HG03060 (cell line): ENCODE data around the gene FARP1.
"Not testable (repeated sequence)": the region's sequence is repeated elsewhere in the genome, so short reads cannot be mapped to it uniquely, and the experiment has no call there.

Experiments
- ATAC-seq: cut with Tn5 transposase; IDR thresholded peaks from one replicate; pipeline ENCODE4 v1.9.1; 2021; ENCODE audit warnings: low read depth, moderate number of reproducible peaks; ENCODE audit not compliant: unreplicated experiment

The FARP1 gene

GRCh38 chr13:98346904-98347636, 204.2 kb downstream of the FARP1 start:
- ATAC-seq = no peak

- no peak for ATAC-seq
Observed at GRCh38 chr13:98347756-98348155, 204.9 kb downstream of the FARP1 start.

- ATAC-seq = no peak
Observed at GRCh38 chr13:98348466-98349200, 205.7 kb downstream of the FARP1 start.

DNA sequence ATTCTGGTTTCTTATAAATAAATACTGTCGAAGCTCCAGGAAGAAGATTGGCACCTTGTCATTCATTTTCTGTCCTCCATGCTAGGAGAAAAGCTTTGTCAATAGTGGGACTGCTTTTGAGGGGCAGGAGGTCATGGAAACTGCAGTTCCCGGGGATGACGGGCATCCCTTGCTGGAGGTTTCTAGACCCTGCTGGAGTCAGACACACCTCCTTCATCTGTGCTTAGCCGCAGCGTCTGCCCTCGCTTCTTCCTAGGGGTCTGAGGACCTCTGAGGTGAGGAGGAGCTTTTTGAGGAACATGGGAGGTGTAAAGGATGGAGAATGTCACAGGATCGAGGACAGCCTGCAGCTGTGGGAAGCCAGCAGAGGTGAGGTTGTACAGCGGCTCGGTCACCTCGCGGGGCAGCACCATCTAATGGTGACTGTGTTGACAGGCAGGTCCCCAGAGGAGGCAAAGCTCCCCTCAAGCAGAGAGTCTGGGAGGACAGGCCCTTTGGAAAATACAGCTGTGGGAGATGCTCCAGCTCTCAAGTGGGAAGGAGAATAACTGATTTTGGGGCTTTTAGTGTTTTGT, 206.9 kb downstream of the FARP1 start:
- no peak for ATAC-seq

GRCh38 chr13:98350746-98351330, 207.9 kb downstream of the FARP1 start:
- ATAC-seq = no peak

DNA sequence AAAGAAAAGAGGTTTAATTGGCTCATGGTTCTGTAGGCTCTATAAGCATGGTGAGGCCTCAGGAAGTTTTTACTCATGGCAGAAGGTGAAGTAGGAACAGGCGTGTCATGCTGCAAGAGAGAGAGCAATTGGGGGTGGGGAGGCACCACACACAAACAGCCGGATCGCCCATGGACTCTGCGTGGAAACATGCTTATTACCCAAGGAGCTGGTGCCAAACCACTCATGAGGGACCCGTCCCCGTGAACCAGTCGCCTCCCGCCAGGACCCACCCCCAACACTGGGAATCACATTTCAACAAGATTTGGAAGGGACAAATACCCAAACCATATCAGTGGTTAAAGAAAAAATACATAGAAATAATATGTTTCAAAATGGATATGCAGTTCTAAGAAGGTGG, 208.7 kb downstream of the FARP1 start:
- ATAC-seq = no peak

- no peak for ATAC-seq
Observed at GRCh38 chr13:98352226-98352625, 209.3 kb downstream of the FARP1 start.

- no peak for ATAC-seq
Observed at GRCh38 chr13:98353750-98354149, 210.9 kb downstream of the FARP1 start.

DNA sequence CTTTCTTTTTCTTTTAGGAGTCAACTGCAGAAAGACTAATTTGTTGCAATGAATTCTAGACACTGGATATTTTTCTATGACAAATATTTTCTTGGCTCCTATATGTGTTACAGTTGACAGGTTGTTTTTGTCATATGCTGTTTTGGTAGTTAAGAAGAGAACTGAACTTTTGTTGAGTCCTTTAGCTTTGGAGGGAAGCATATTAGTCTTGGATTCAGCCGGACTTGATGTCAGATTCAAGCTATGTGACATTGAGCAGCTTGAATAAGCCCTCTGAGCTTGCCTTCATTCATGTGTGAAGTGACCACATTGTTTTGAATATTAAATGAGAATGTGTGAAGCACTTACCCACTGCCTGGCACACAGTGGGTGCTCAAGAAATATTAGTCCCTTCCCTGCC, 216.0 kb downstream of the FARP1 start:
- no peak for ATAC-seq

GRCh38 chr13:98360545-98360944, 217.7 kb downstream of the FARP1 start:
- no peak for ATAC-seq

DNA sequence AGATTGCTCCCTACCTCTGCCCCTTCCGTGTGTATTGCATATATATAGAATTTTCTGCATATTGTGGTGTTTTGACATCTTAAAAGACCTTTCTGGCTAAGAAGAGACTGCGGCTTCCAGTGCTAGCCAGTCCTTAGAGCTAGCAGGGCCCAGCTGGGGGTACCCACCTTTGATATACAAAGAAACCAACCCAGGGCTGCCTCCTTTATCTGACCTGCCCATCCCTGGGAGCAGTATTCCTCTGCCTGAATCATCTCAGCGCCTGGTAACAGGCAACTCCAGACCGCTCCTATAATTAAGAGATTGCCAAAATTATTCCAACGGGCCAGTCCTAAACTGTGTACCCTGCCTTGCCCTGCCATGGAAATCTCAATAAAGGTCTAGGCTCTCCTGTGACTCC, 220.4 kb downstream of the FARP1 start:
- no peak for ATAC-seq

DNA sequence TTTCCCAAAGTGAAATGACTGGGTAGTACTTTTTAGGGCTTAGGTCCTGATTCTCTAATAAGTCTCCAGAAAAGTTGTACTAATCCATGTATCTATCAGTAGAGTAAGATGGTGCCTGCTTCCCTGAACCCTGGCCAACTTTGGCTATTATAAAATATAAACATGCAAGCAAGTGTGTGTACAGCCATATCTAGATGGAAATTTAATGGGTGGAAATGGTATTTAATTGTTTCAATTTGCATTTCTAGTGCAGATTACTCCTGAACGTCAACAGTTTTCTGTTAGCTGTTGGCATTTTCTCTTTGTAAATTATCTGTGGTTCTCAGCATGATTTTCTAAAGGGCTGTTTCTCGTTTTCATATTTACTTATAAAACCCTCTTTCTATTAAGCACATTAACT, 221.3 kb downstream of the FARP1 start:
- ATAC-seq = no peak

GRCh38 chr13:98364647-98365046, 221.8 kb downstream of the FARP1 start:
- ATAC-seq = no peak

DNA sequence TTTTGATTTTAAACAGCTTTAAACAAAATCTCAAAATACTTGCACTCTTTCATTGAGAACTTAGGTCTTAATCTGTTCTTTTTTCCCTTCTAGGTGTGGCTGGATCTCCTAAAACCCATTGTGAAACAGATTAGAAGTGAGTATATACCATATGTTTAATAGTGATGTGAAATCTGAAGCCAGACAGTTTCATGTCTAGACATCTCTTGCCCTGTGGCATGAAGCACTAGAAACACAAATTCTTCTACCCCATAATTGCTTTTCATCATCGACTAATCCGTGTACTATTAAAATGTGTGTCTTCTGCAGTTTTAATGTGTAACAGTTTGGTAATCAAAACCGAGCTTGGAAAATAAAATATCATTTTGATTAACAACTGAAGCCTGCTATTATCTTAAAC, 222.4 kb downstream of the FARP1 start:
- ATAC-seq = no peak

DNA sequence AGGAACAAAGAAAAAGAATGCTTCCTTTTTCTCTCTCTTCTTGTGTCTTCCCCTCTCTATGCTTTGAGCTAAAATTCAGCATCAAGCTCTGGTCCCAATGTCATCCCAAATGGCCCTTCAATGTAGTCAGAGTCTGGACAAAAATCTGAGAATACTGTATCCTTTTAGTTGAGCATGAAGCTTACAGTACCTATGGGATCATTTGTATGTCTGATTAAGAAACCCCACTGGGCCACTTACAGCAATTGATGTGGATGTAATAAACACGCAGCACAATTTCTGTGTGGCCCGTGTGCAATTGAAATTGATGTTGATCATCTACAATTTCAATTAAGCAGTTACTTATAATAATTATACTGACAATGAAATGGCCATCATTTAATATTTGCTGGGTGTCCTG, 223.1 kb downstream of the FARP1 start:
- ATAC-seq = no peak

GRCh38 chr13:98366443-98366842, 223.5 kb downstream of the FARP1 start:
- ATAC-seq = no peak

GRCh38 chr13:98366959-98367358, 224.1 kb downstream of the FARP1 start:
- no peak for ATAC-seq

- ATAC-seq = no peak
Observed at GRCh38 chr13:98368019-98368418, 225.1 kb downstream of the FARP1 start.

DNA sequence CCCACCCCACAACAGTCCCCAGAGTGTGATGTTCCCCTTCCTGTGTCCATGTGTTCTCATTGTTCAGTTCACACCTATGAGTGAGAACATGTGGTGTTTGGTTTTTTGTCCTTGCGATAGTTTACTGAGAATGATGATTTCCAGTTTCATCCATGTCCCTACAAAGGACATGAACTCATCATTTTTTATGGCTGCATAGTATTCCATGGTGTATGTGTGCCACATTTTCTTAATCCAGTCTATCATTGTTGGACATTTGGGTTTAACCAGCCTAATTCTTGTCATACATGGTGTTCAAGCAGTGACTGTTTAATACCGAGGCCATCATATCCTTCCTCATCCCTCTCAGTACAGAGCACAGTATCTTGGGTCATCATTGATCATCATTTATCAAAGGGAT, 226.6 kb downstream of the FARP1 start:
- ATAC-seq = not testable (repeated sequence)

DNA sequence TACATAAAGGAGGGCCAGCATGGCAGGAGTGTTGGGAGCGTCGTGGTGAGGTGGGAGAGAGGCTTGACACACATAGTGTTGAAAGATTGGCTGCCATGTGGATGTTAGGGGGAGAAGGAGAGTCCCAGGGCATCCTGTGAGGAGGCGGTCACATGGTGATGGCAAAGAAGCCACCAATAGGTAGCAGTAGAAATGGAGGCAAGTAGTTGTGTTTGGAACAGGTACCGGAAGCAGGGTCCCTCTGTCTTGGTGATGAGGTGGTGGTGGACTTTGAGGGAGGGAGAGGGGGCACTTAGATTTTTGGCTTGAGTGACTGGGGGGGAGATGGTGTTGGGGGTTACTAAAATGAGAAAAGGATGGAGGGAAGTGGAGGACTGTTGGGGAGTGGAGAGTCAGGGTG, 227.4 kb downstream of the FARP1 start:
- no peak for ATAC-seq

DNA sequence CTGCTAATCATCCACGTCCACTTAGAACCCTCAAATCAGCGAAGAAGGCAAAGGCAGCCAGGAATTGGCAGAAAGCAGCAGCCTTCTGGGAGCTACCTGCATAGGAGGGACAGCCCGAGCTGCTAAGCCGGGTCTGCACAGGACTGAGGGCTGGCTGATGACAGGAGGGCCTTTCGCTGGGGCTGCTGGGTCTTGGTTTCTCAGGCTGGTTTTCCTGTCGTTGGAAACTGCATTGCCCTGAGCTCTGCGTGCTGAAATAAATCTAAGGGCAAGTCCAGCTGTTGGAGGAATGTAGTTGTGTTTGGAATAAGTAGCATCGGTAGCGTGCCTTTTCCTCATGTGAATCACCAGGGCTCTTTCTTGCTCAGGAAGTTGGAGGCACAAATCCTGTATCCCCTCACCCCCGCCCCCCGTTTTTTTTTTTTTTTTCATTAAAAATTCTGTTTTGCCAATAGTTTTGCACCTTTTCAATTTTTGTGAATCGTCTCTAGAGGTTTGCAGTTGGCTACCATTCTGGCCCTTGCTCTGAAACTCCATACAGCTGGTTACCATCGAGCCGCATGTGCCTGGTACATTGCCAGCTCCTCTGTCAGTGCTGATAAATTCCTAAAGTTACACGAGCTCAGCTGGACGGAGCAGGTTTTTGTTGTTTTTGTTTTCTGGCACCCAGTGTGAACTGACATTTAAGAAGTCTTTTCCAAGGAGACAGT, 228.1 kb downstream of the FARP1 start:
- no peak for ATAC-seq
